ENCODE results near the gene ATRAID.
"Not testable (repeated sequence)": the region's sequence is repeated elsewhere in the genome, so short reads cannot be mapped to it uniquely, and the experiment has no call there.

The ATRAID gene

GRCh38 chr2:27211943-27212625, at the start of gene ATRAID, which contains the start of gene SLC5A6:
ATRAID (plus strand) TSS chr2:27212041; CDS start chr2:27212369, 328 bp downstream.
SLC5A6 (minus strand) TSS chr2:27212268; CDS start chr2:27207650, 4,618 bp downstream.
- H3K9me3 ChIP-seq (ENCODE audit: control insufficient read depth, low read length): no peaks in the 10 kb centered on the region
- H3K36me3 ChIP-seq (ENCODE audit: control insufficient read depth, insufficient read depth, low read length): no peaks in the 10 kb centered on the region
- H3K4me1 ChIP-seq (ENCODE audit: control insufficient read depth, insufficient read depth, low read length): peaks cover 15% of the 10 kb centered on the region
- peak within 1 kb of the TSS; percentile 85 for H3K4me3 ChIP-seq (ENCODE audit: low read length)
- H3K9ac ChIP-seq (ENCODE audit: low read length): peak within 1 kb of the TSS; percentile 99
- no peaks in the 10 kb centered on the region for H3K27me3 ChIP-seq (ENCODE audit: control insufficient read depth, insufficient read depth, low read length)

GRCh38 chr2:27162151-27163121, 49.4 kb upstream of the ATRAID start:
- no peaks in the 10 kb centered on the region for H3K36me3 ChIP-seq (ENCODE audit: control insufficient read depth, insufficient read depth, low read length)
- peak overlapping the region; percentile 13 for H3K9ac ChIP-seq (ENCODE audit: low read length)
- no peaks in the 10 kb centered on the region for H3K27me3 ChIP-seq (ENCODE audit: control insufficient read depth, insufficient read depth, low read length)
- no peak overlapping the region for H3K4me3 ChIP-seq (ENCODE audit: low read length)
- H3K4me1 ChIP-seq (ENCODE audit: control insufficient read depth, insufficient read depth, low read length): no peaks in the 10 kb centered on the region
- no peaks in the 10 kb centered on the region for H3K9me3 ChIP-seq (ENCODE audit: control insufficient read depth, low read length)

GRCh38 chr2:27164960-27165763, 46.7 kb upstream of the ATRAID start:
- H3K9me3 ChIP-seq (ENCODE audit: control insufficient read depth, low read length): no peaks in the 10 kb centered on the region
- no peaks in the 10 kb centered on the region for H3K36me3 ChIP-seq (ENCODE audit: control insufficient read depth, insufficient read depth, low read length)
- H3K4me1 ChIP-seq (ENCODE audit: control insufficient read depth, insufficient read depth, low read length): no peaks in the 10 kb centered on the region
- no peaks in the 10 kb centered on the region for H3K27me3 ChIP-seq (ENCODE audit: control insufficient read depth, insufficient read depth, low read length)
- no peak overlapping the region for H3K4me3 ChIP-seq (ENCODE audit: low read length)
- no peak overlapping the region for H3K9ac ChIP-seq (ENCODE audit: low read length)

GRCh38 chr2:27170581-27171337, 41.1 kb upstream of the ATRAID start:
- H3K4me3 ChIP-seq (ENCODE audit: low read length): no peak overlapping the region
- H3K4me1 ChIP-seq (ENCODE audit: control insufficient read depth, insufficient read depth, low read length): peaks cover 7% of the 10 kb centered on the region
- no peaks in the 10 kb centered on the region for H3K27me3 ChIP-seq (ENCODE audit: control insufficient read depth, insufficient read depth, low read length)
- no peak overlapping the region for H3K9ac ChIP-seq (ENCODE audit: low read length)
- H3K36me3 ChIP-seq (ENCODE audit: control insufficient read depth, insufficient read depth, low read length): no peaks in the 10 kb centered on the region
- H3K9me3 ChIP-seq (ENCODE audit: control insufficient read depth, low read length): no peaks in the 10 kb centered on the region

- Histone ChIP-seq H3K4me1 (ENCODE audit: control insufficient read depth, insufficient read depth, low read length) (peaks cover 7% of the 10 kb centered on the region), H3K9me3 (ENCODE audit: control insufficient read depth, low read length) (no peaks in the 10 kb centered on the region), H3K36me3 (ENCODE audit: control insufficient read depth, insufficient read depth, low read length) (no peaks in the 10 kb centered on the region), H3K4me3 (ENCODE audit: low read length) (no peak overlapping the region), H3K27me3 (ENCODE audit: control insufficient read depth, insufficient read depth, low read length) (no peaks in the 10 kb centered on the region), H3K9ac (ENCODE audit: low read length) (no peak overlapping the region)
Measured at GRCh38 chr2:27171351-27171848, 40.4 kb upstream of the ATRAID start.

GRCh38 chr2:27174638-27175037, 37.2 kb upstream of the ATRAID start:
- no peaks in the 10 kb centered on the region for H3K36me3 ChIP-seq (ENCODE audit: control insufficient read depth, insufficient read depth, low read length)
- H3K27me3 ChIP-seq (ENCODE audit: control insufficient read depth, insufficient read depth, low read length): no peaks in the 10 kb centered on the region
- no peaks in the 10 kb centered on the region for H3K9me3 ChIP-seq (ENCODE audit: control insufficient read depth, low read length)
- peaks cover 7% of the 10 kb centered on the region for H3K4me1 ChIP-seq (ENCODE audit: control insufficient read depth, insufficient read depth, low read length)
- no peak overlapping the region for H3K4me3 ChIP-seq (ENCODE audit: low read length)
- H3K9ac ChIP-seq (ENCODE audit: low read length): no peak overlapping the region

GRCh38 chr2:27175330-27175729, 36.5 kb upstream of the ATRAID start:
- Histone ChIP-seq H3K27me3 (ENCODE audit: control insufficient read depth, insufficient read depth, low read length) (no peaks in the 10 kb centered on the region), H3K9ac (ENCODE audit: low read length) (no peak overlapping the region), H3K4me3 (ENCODE audit: low read length) (no peak overlapping the region), H3K36me3 (ENCODE audit: control insufficient read depth, insufficient read depth, low read length) (no peaks in the 10 kb centered on the region), H3K4me1 (ENCODE audit: control insufficient read depth, insufficient read depth, low read length) (peaks cover 7% of the 10 kb centered on the region), H3K9me3 (ENCODE audit: control insufficient read depth, low read length) (no peaks in the 10 kb centered on the region)

- not testable (repeated sequence) for H3K9ac ChIP-seq (ENCODE audit: low read length); H3K4me1 ChIP-seq (ENCODE audit: control insufficient read depth, insufficient read depth, low read length); H3K4me3 ChIP-seq (ENCODE audit: low read length); H3K9me3 ChIP-seq (ENCODE audit: control insufficient read depth, low read length); H3K36me3 ChIP-seq (ENCODE audit: control insufficient read depth, insufficient read depth, low read length); H3K27me3 ChIP-seq (ENCODE audit: control insufficient read depth, insufficient read depth, low read length)
Measured at GRCh38 chr2:27175781-27176180, 36.1 kb upstream of the ATRAID start.

- no peaks in the 10 kb centered on the region for H3K27me3 ChIP-seq (ENCODE audit: control insufficient read depth, insufficient read depth, low read length)
- no peaks in the 10 kb centered on the region for H3K4me1 ChIP-seq (ENCODE audit: control insufficient read depth, insufficient read depth, low read length)
- no peaks in the 10 kb centered on the region for H3K36me3 ChIP-seq (ENCODE audit: control insufficient read depth, insufficient read depth, low read length)
- no peaks in the 10 kb centered on the region for H3K9me3 ChIP-seq (ENCODE audit: control insufficient read depth, low read length)
- no peak overlapping the region for H3K9ac ChIP-seq (ENCODE audit: low read length)
- no peak overlapping the region for H3K4me3 ChIP-seq (ENCODE audit: low read length)
Measured at GRCh38 chr2:27177441-27178351, 34.1 kb upstream of the ATRAID start.

GRCh38 chr2:27178469-27178868, 33.4 kb upstream of the ATRAID start:
- no peaks in the 10 kb centered on the region for H3K36me3 ChIP-seq (ENCODE audit: control insufficient read depth, insufficient read depth, low read length)
- no peak overlapping the region for H3K4me3 ChIP-seq (ENCODE audit: low read length)
- H3K4me1 ChIP-seq (ENCODE audit: control insufficient read depth, insufficient read depth, low read length): no peaks in the 10 kb centered on the region
- H3K9ac ChIP-seq (ENCODE audit: low read length): no peak overlapping the region
- H3K27me3 ChIP-seq (ENCODE audit: control insufficient read depth, insufficient read depth, low read length): no peaks in the 10 kb centered on the region
- no peaks in the 10 kb centered on the region for H3K9me3 ChIP-seq (ENCODE audit: control insufficient read depth, low read length)
